GM12878 (cell line): ENCODE results near the gene RPS27L. TPM values are rescaled to one million over a fixed set of nuclear protein-coding genes. Genes with fewer than 3 reads are reported as not detected.

Experiments
- ATAC-seq: fragments of 200-7000 bp; cut with Tn5 transposase; 3 replicates; pipeline ENCODE4 v1.9.1; 2020; ENCODE audit warnings: mild to moderate bottlenecking, moderate library complexity
- BruUV-seq: library from RNA; stranded (reverse); fragments of 400-500 nt; replicated peaks from 2 replicates; lab custom pipeline; 2021; lab: Mats Ljungman, UMichigan
- CTCF ChIA-PET: fragments of 300-600 bp; sonication (Branson Sonifier 250); formaldehyde crosslinking; extraction: SDS; loops from one replicate; lab custom pipeline; 2021; ENCODE audit warnings: inconsistent platforms; lab: Yijun Ruan, JAX
- POLR2A ChIA-PET: fragments of 350-600 bp; formaldehyde crosslinking; extraction: SDS; loops from one replicate; lab custom pipeline; 2021; ENCODE audit warnings: inconsistent platforms; lab: Charles Lee
- RAD21 ChIA-PET: fragments of 300-600 bp; sonication (Branson Sonifier 250); formaldehyde crosslinking; loops from one replicate; lab custom pipeline; 2023; ENCODE audit warnings: antibody characterized with exemption; ENCODE audit not compliant: unreplicated experiment; lab: Charles Lee
- SMC1A ChIA-PET: fragments of 300-600 bp; sonication (Branson Sonifier 250); formaldehyde crosslinking; loops from one replicate; lab custom pipeline; 2023; ENCODE audit not compliant: unreplicated experiment, uncharacterized antibody; lab: Charles Lee
- DNase-seq: peaks from one replicate; pipeline ENCODE4 v3.0.0-alpha.2; 2011; ENCODE audit warnings: low read depth, low spot score
- FAIRE-seq: peaks from 3 replicates; lab custom pipeline; 2011; peaks lifted over from hg19 to GRCh38; lab: Jason Lieb, UNC
- H2AFZ ChIP-seq: 2 replicates; pipeline ENCODE4 v1.6.0; 2011; ENCODE audit warnings: low read depth, low read length, control low read depth; ENCODE audit not compliant: control insufficient read depth
- H3K27ac ChIP-seq: 2 replicates; pipeline ENCODE4 v1.5.1; 2011; ENCODE audit warnings: control low read depth; ENCODE audit not compliant: control insufficient read depth, insufficient read depth
- H3K27me3 ChIP-seq, 2 experiments: replicated peaks in 1 of 2; 2 replicates each; pipeline versions ENCODE4 v1.6.0 to v1.6.1; 2011; ENCODE audit warnings: low read length in 1 of 2; ENCODE audit not compliant: control insufficient read depth in 2 of 2, insufficient read depth in 2 of 2
- H3K36me3 ChIP-seq, 2 experiments: 2 replicates each; pipeline ENCODE4 v1.5.1; 2011; ENCODE audit warnings: low read length in 1 of 2; ENCODE audit not compliant: control insufficient read depth in 2 of 2, insufficient read depth in 2 of 2
- H3K4me1 ChIP-seq: 2 replicates; pipeline ENCODE4 v1.6.1; 2011; ENCODE audit warnings: mild to moderate bottlenecking, low read length, moderate library complexity, mixed read lengths; ENCODE audit not compliant: control insufficient read depth, insufficient read depth
- H3K4me2 ChIP-seq: 2 replicates; pipeline ENCODE4 v1.6.0; 2011; ENCODE audit warnings: control low read depth; ENCODE audit not compliant: control insufficient read depth, insufficient read depth
- H3K4me3 ChIP-seq: fragments of 200-600 bp; sonication (generic); 2 replicates; pipeline ENCODE4 v1.5.1; 2016
- H3K79me2 ChIP-seq: 2 replicates; pipeline ENCODE4 v1.6.0; 2011; ENCODE audit warnings: low read length; ENCODE audit not compliant: control insufficient read depth, insufficient read depth
- H3K9ac ChIP-seq: 2 replicates; pipeline ENCODE4 v1.8.0; 2011; ENCODE audit warnings: low read length, control low read depth, mixed read lengths; ENCODE audit not compliant: control insufficient read depth, insufficient read depth
- H3K9me3 ChIP-seq: replicated peaks from 3 replicates; pipeline ENCODE4 v1.5.1; 2011; ENCODE audit warnings: mild to moderate bottlenecking, low read length; ENCODE audit not compliant: control insufficient read depth, insufficient read depth
- H4K20me1 ChIP-seq: 2 replicates; pipeline ENCODE4 v1.6.0; 2011; ENCODE audit not compliant: control insufficient read depth, insufficient read depth
- BCL3 ChIP-seq: IDR thresholded peaks from 2 replicates; pipeline ENCODE4 v1.6.1; 2011; ENCODE audit warnings: borderline replicate concordance, low read depth, mild to moderate bottlenecking, moderate library complexity, low read length; ENCODE audit not compliant: insufficient read depth, poor library complexity, severe bottlenecking
- CEBPB ChIP-seq, 2 experiments: fragments of 150-350 bp in 1 of 2; IDR thresholded peaks; 2 replicates each; pipeline ENCODE4 v1.6.1; 2012 to 2014; ENCODE audit warnings: low read depth in 2 of 2, low read length in 2 of 2, borderline replicate concordance in 1 of 2, inconsistent platforms in 1 of 2
- CHD1 ChIP-seq: IDR thresholded peaks from 2 replicates; pipeline ENCODE4 v1.6.1; 2012; ENCODE audit warnings: low read depth, low read length, improper control_type of control experiment
- FOXM1 ChIP-seq: IDR thresholded peaks from 2 replicates; pipeline ENCODE4 v1.6.1; 2012; ENCODE audit warnings: low read depth, mild to moderate bottlenecking, inconsistent platforms, low read length, moderate library complexity
- HDGF ChIP-seq: fragments of 450-650 bp; IDR thresholded peaks from 2 replicates; pipeline ENCODE4 v1.6.1; 2016; ENCODE audit warnings: antibody characterized with exemption
- RELB ChIP-seq: fragments of 450-650 bp; IDR thresholded peaks from 2 replicates; pipeline ENCODE4 v1.6.1; 2017; ENCODE audit warnings: low read depth, mild to moderate bottlenecking, moderate library complexity
- WGBS: methylation state at CpG from one replicate; pipeline ENCODE4 v1.1.6; 2016; ENCODE audit warnings: low lambda C conversion rate; ENCODE audit not compliant: insufficient replicate concordance, insufficient coverage; ENCODE audit errors: missing lambda C conversion rate; 5-methylcytosine and 5-hydroxymethylcytosine counted together
- in situ Hi-C: fragments of 300-500 bp; cut with MboI; formaldehyde crosslinking; loops from 9 replicates; pipeline ENCODE4 v1.14.3; 2018; ENCODE audit warnings: mixed read lengths
- intact Hi-C: fragments of 100-400 bp; cut with micrococcal nuclease; formaldehyde crosslinking; loops from one replicate; pipeline ENCODE4 v1.14.2; 2022; ENCODE audit not compliant: unreplicated experiment
- polyA plus RNA-seq, 11 experiments: library from polyadenylated mRNA; depleted of rRNA in 4 of 11; unstranded in 6 of 11; stranded (reverse) in 5 of 11; fragments of >200 nt; fragmentation: Nextera tagmentation in 4 of 11; fragmentation: Illumina TruSeq in 1 of 11; extraction: Ambion mirVana in 4 of 11; extraction: Trizol in 1 of 11; gene quantifications; 1 replicate in 1 of 11; 2 replicates in 10 of 11; pipeline versions ENCODE4 v1.2.1 to v1.2.3, GENCODE V29; 2011 to 2016; ENCODE audit warnings: inconsistent platforms in 2 of 11, missing spikeins in 2 of 11, low read depth in 1 of 11
- total RNA-seq, 4 experiments: library from RNA; depleted of rRNA in 3 of 4; stranded (reverse); fragments of >200 nt in 3 of 4; fragmentation: Illumina TruSeq in 1 of 4; extraction: Trizol in 1 of 4; gene quantifications; 2 replicates each; pipeline versions ENCODE4 v1.2.1 to v1.2.3, GENCODE V29; 2013 to 2021

Gene RPS27L
- total and polyA plus RNA-seq, 10 of the 15 experiments (the other 5 are each of a cell fraction or from before 2014, with no cell fraction given), result 133 to 970 (median 220) TPM

- H3K9me3 ChIP-seq, result no peaks in the 10 kb centered on the region
- 89% methylated on average over 3 of the region's 3 CpGs for WGBS
- no peaks in the 10 kb centered on the region for H3K79me2 ChIP-seq
- H3K9ac ChIP-seq, result no peak overlapping the region
- no peak for FAIRE-seq
- no peaks in the 10 kb centered on the region for H4K20me1 ChIP-seq
- H3K27me3 ChIP-seq, result no peaks in the 10 kb centered on the region
- H3K4me1 ChIP-seq, result peaks cover 6% of the 10 kb centered on the region
- intact Hi-C loops, result no loop called here
- in situ Hi-C loops, result no loop called here
- BruUV-seq, result no TSS peak
- ChIA-PET SMC1A (interaction anchor here (0.6 to 1.5 kb wide), 5 partner anchors 8 to 137 kb away, joined by 3 to 4 read pairs (median 4); partner anchors contain the start of gene RPS27L), CTCF (interaction anchor here (1.7 kb wide), 1 partner anchor 10 kb away, joined by 6 read pairs; no protein-coding TSS in a partner anchor), POLR2A (interaction anchor here (1.3 to 1.6 kb wide), 2 partner anchors 9 to 298 kb away, joined by 4 to 7 read pairs; no protein-coding TSS in a partner anchor), RAD21 (interaction anchor here (1.5 kb wide), 1 partner anchor 15 kb away, joined by 10 read pairs; no protein-coding TSS in a partner anchor)
- no peak overlapping the region for H3K4me2 ChIP-seq
- no peak overlapping the region for H3K27ac ChIP-seq
- ATAC-seq, result no peak
- no peak overlapping the region for H3K4me3 ChIP-seq
- no peak for TF ChIP-seq HDGF
- TF ChIP-seq FOXM1, result no peak
- TF ChIP-seq BCL3, result peak; percentile 76
- no peaks in the 10 kb centered on the region for H3K36me3 ChIP-seq
- DNase-seq, result no peak
- H2AFZ ChIP-seq, result no peak overlapping the region
Measured at GRCh38 chr15:63176302-63176701, 19.0 kb upstream of the RPS27L start.

DNA sequence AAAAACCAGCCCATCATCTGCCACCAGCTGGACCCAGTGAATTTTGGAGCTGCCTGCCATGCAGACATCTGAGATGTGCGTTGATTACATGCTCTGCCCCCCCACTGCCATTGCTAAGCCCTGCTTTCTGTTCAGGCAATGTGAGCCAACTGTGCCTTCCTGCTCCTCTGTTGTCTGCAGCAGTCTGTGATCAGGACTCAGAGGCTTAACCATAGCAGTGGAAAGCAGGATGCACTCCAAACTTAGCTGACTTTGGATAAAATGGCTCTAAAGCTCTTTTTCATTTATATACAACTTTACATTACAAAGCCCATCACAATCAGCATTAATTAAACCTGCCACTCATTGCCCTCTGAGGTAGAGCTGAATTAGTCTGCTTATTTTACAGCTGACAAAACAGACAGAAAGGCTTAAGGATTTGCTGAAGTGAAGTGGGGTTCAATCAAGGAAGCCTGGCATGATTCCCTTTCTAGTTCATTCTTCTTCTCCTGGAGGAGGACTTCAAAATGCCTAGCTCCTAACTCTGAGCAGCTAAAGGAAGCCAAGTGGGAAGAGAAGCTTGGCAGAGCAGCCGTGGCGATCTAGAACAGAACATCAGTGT lies 15.7 kb upstream of the RPS27L start:
- intact Hi-C loops, result no loop called here
- SMC1A ChIA-PET, result interaction anchor here (1.0 to 1.5 kb wide), 2 partner anchors 31 to 110 kb away, joined by 3 read pairs; no protein-coding TSS in a partner anchor
- POLR2A ChIA-PET, result interaction anchor here (0.5 to 1.1 kb wide), 2 partner anchors 16 to 170 kb away, joined by 3 to 5 read pairs; partner anchors contain the start of gene RPS27L
- H3K4me3 ChIP-seq, result no peak overlapping the region
- TF ChIP-seq BCL3 (peak; percentile 45), CEBPB (IDR thresholded peaks at IDR 0.05; ENCODE audit: borderline replicate concordance in 1 of 2, low read depth in 2 of 2, low read length in 2 of 2) (no peak), CHD1 (no peak), RELB (no peak)
- no TSS peak for BruUV-seq
- no peaks in the 10 kb centered on the region for H3K79me2 ChIP-seq
- no peaks in the 10 kb centered on the region; a peak in 1 of 4 replicates for H3K27me3 ChIP-seq
- no peaks in the 10 kb centered on the region for H3K36me3 ChIP-seq
- RAD21 ChIA-PET, result no interaction called here
- H3K4me1 ChIP-seq, result peaks cover 6% of the 10 kb centered on the region
- H4K20me1 ChIP-seq, result no peaks in the 10 kb centered on the region
- H3K9ac ChIP-seq, result no peak overlapping the region
- H2AFZ ChIP-seq, result no peak overlapping the region
- H3K4me2 ChIP-seq, result no peak overlapping the region
- DNase-seq (no peak), FAIRE-seq (no peak), ATAC-seq (no peak)
- whole genome bisulfite sequencing, result 79% methylated on average over 3 of the region's 3 CpGs
- in situ Hi-C loops, result no loop called here
- no peak overlapping the region for H3K27ac ChIP-seq
- H3K9me3 ChIP-seq, result no peaks in the 10 kb centered on the region
- CTCF ChIA-PET, result interaction anchor here (0.6 to 1.2 kb wide), 2 partner anchors 115 to 128 kb away, joined by 3 to 4 read pairs; no protein-coding TSS in a partner anchor
